ENCODE data around the gene ZNF85.

DNA sequence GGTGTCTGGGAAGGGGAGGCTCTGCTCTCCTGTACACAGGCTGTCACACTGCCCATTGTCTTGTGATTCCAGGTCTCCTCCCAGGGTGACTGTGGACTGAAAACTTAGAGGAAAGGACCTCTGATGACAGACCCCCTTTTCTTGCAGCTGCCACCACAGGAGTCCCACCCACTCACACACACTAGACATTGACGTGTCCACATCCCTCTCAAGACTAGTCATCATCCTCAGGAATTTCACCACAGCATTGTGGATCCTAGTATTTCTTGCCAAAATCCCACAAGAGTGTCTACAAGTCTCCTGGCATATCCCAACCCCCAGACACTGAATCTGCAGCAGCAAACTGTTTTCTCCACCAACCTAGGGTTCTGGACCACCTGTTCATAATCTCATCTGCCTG lies 5.3 kb downstream of the ZNF85 start:
- TF ChIP-seq, protein P1, sequence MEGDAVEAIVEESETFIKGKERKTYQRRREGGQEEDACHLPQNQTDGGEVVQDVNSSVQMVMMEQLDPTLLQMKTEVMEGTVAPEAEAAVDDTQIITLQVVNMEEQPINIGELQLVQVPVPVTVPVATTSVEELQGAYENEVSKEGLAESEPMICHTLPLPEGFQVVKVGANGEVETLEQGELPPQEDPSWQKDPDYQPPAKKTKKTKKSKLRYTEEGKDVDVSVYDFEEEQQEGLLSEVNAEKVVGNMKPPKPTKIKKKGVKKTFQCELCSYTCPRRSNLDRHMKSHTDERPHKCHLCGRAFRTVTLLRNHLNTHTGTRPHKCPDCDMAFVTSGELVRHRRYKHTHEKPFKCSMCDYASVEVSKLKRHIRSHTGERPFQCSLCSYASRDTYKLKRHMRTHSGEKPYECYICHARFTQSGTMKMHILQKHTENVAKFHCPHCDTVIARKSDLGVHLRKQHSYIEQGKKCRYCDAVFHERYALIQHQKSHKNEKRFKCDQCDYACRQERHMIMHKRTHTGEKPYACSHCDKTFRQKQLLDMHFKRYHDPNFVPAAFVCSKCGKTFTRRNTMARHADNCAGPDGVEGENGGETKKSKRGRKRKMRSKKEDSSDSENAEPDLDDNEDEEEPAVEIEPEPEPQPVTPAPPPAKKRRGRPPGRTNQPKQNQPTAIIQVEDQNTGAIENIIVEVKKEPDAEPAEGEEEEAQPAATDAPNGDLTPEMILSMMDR (IDR thresholded peaks at IDR 0.05), result no peak
- TF ChIP-seq POLR2A (IDR thresholded peaks at IDR 0.05), result no peak

All from upper lobe of left lung (tissue), 4 donors.